Measurements from ENCODE around the gene TMC3.
"Not testable (repeated sequence)": the region's sequence is repeated elsewhere in the genome, so short reads cannot be mapped to it uniquely, and the experiment has no call there.

TMC3 gene

DNA sequence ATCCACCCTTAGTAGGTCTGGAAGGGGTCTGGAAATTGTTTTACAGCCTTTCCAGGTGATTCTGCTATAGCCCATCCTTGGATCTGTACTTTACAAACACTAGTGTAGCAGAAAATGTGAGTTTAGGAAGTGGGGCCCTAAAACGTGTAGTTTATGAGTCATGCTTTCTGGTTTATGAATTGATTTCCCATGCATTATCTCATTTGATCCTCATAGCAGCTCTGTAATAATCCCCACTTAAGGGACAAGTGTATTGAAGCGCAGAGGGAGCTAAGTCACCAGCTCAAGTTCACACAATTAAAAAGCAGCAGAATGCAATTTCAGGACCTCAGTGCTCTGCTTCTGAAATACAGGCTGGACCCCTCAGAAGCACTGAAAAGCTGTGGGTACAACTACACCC, 27.4 kb downstream of the TMC3 start:
- no peak for DNase-seq (ENCODE audit: low read depth in 2 of 2)

DNA sequence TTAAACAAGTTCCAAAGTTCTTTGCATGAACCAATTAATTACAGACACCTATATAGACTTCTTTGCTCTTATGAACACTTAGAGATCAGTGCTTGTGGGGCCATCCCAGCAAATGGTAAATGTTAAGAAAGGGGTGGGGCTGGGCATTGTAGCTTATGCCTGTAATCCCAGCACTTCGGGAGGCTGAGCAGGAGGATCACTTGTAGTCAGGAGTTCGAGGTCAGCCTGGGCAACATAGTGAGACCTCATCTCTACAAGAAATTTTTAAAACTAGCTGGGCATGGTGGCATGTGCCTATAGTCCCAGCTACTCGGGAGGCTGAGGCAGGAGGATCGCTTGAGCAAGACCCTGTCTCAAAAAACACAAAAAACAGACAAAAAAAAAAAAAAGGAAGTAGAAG, 30.6 kb downstream of the TMC3 start:
- no peak for DNase-seq (ENCODE audit: low read depth in 2 of 2)

DNA sequence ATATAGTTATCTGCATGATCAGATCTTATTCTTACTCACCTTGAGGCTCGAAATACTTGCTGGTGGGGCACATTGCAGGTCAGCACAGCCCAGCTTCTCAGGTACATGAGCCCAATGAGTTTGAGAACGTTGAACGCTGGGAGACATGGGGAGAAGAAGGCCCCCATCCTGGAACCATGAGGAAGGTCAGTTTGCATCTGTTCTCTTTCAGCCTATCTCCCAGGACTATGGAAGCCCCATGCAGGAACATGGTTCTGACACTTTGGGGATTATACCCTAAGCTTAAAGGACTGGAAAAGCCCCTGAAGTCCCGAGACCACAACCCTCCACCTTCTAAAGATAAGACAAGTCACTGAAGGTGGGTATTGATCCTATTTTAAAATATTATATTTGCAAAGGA, 32.7 kb downstream of the TMC3 start:
- no peak for DNase-seq (ENCODE audit: low read depth in 2 of 2)

DNA sequence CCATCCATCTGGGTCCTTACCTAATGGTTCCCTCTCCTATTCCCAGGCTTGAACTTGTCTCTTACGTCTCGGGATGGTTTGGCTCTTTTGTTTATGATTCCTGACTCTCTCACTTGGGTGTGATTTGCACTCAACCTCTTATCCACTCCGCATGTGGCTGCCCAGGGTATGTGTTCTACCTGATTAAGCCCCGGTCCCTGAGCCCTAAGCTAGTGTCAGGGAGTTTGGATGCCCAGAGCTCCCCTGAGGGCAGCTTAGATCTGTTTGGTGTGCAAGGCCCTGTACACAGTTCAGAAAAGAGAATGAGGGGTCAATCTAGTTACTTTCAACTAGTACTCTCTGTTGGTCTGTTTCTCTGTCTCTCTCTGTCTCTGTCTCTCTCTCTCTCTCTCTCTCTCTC, 34.2 kb downstream of the TMC3 start:
- no peak for DNase-seq (ENCODE audit: low read depth in 2 of 2)

DNA sequence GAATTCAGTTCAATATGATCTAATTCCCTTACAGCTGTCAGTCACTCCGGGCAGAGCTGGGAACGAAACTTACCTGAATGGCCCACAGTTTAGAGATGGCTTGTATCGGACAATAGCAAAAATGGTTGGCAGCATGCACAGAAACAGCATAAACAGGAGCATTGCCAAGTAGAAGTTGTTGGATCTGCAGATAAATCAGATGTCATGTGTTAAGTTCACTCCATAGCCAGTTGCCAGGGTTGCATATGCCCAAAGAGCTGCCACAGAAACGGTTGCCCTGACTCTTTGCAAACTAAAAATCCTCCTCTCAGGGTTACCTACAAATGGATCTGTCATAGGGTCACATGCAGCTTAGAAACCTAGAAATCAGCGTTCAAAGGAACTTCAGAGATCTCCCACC, 34.7 kb downstream of the TMC3 start:
- no peak for DNase-seq (ENCODE audit: low read depth in 2 of 2)

DNA sequence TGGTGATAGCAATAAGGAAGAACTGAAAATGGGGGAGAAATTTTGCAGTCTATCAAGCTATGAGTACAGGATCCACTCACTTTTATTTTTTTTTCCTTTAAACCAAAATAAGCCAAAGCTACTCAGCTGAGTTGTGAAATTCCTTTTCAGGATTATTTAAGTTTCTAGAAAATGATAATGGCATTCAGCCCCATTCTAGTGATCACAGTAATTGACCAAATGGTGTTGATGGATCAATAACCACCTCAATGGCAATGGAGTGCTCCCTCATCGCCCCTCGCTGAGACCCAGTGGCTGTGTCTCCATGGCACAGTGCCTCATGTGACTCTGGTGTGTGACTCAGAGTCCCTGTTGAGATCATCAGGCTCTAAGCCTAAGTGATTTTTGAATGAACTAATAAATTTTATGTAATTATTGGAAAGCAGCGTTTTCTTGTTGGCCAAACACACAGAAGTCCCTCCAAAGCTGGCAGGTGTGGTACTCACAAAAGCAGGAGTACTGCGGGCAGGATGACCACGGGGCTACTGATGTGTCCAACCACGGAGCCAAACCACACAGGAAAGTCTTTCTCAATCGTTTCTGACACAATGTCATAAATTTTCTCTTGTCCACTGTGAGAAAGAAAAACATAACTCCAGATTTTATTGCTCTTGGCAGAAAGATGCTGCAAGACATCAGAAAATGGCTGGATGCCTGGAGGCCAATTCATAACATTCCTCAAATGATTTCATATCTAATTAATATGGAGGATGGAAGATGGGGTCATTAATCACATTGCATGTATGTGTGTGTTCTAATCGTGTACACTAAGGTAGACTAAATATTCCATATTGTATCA, 35.6 kb downstream of the TMC3 start:
- DNase-seq (ENCODE audit: low read depth in 2 of 2): no peak

DNA sequence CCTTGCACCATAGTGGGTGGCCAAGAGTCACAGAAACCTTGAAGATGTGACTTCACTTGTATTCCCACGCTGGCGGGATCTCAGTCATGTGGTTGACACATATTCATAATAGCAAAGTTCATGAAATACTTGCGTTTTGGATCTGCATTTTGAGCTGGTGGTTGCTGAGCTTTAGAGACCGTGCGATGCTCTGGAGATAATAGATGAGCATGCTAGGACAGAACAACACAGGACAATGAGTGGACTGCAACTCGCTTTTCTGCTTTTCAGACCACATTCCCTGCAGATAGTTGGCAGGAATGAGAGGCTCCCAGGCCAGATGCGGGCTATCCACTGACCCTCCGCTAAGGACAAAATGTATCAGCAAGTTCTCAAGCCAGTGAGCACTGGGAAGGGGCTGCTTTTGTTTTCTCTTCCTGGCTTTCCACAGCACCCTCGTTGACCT, 36.3 kb downstream of the TMC3 start:
- no peak for DNase-seq (ENCODE audit: low read depth in 2 of 2)

DNA sequence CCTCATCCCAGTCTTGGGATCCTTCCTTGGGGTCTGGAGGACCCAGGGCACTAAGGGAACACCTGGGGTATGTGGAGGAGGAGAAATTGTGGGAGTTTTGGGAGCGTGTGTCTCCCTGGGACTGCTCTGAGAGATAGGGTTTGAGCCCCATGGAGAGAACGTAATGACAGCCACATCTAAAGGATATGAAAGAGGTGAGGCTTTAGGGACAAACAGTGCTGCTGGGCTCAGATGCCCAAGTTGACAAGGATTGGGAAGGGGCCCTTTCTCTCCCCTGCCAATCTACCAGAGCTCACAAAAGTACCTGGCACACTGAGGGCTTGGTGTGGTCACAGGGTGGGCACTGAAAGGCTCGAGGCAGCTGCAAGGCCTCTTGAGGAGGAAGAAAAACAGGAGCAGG, 36.8 kb downstream of the TMC3 start:
- no peak for DNase-seq (ENCODE audit: low read depth in 2 of 2)

DNA sequence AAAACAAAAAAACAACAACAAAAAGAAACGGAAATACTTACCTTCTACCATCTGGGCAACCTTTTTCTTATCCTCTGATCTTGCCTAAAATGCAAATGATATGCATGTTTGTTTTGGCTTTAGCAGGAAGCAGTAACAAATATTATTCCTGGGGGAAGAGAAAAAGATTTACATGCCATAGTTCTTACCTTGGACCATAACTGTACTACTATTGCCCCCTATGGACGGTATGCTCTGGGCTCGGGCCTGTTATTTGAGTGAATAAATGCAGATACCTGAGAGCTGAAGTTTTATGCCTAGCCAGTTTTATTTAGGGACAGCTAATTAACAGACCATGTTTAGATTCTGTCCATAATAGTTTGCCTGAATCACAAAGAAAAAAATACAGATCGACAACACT, 37.4 kb downstream of the TMC3 start:
- DNase-seq (ENCODE audit: low read depth in 2 of 2): peak in 1 of 2 experiments; percentile 20

DNA sequence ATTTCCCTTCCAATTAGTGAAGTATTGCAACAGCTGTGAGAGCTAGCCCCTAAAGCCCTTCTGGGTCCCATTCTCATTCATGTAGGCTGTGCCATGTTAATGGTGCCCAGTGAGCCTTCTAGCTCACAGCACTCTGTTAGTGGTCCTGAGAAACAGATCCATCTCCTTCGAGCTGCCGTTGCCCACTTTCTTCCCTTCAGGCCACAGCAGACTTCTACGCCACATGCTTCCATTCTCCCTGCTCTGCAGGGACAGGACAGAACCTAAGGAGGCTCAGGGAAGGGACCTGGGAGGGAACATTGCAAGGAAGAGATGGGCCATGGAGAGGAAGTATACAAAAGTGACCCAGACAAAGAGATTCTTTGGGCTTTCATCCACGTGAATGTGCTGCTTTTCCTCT, 38.4 kb downstream of the TMC3 start:
- DNase-seq (ENCODE audit: low read depth in 2 of 2): no peak

DNA sequence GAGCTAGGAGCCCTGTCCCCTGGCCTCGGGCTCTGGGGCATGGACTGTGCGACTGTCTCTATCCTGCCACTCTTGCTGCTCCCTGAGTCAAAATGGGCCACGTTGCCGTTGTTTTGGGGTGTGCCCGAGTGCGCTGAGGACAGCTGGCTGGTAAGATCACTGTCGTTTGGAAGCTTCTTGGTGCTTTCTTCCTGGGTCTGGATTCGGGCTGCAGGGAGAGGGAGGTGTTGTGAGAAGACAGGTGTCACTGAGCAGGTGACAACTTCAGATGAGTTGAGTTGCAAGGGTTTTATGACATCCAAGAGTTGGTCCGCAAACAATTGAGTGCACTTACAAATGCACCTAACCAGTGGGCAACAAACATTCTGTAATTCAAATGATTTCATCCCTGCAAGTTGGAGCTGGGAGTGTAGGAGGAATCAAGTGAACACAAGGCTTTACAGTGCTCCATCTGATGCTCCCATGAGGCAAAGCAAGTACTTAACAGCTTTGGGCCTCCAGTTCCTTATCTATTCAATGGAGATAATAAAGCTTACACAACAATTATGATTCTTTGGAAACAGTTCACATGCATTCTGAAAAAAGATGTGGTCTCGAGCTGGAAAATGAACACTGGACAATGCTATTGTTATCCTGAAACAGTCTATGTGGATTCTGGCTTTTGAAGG, 39.1 kb downstream of the TMC3 start:
- no peak for DNase-seq (ENCODE audit: low read depth in 2 of 2)

DNA sequence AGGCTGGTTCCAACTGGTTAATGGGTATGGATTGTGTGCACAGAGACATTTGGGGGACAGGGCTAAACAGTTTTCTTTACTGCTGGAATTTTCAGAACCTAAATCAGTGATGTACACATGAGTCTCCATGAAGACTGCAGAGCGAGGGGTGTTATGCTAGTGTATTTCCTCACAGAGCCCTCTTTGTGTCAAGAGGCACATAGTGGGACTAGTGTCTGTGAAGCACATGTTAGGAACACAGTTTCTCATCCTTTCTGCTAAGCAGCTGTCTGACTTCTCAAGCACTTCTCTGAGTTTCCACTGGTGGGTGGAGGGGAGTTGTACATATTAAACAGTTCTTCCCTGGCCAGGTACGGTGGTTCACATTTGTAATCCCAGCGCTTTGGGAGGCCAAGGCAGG, 40.6 kb downstream of the TMC3 start:
- no peak for DNase-seq (ENCODE audit: low read depth in 2 of 2)

DNA sequence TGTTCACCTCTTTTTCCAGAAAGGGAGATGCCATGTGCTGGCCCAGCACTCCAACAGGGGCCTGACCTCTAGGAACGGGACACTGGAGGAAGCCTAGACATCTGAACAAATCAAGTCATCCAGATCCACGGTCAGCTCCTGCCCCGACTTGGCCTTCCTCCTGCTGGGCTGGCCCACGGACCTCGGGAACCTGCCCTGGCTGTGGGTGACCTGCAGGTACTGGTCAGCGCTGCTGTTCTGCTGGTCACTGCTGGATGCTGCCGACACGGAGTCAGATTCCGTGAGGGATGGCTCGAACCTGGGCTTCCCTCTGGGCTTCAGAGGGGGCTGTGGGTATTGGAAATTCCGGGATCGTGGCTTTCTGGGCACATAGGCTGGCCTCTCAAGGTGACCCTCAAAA, 41.7 kb downstream of the TMC3 start:
- no peak for DNase-seq (ENCODE audit: low read depth in 2 of 2)

DNA sequence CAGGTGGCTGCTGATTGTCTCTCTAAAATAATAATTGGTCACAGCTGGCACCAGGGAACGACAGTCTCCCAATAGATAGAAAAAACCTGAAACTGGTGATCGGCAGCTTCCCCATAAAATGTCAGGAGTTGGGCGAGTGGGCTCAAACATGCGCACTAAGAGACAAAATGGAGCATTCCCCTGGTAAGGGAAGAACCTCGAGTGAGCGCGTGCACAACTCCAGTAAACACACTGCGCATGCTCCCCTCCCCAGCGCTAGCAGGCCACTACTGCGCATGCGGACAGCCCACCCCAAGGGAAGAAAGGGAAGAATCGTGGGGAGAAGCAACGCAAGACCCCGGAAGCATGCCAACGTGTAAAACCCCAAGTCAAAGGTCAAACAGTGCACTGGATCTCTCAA, 42.4 kb downstream of the TMC3 start:
- no peak for DNase-seq (ENCODE audit: low read depth in 2 of 2)

DNA sequence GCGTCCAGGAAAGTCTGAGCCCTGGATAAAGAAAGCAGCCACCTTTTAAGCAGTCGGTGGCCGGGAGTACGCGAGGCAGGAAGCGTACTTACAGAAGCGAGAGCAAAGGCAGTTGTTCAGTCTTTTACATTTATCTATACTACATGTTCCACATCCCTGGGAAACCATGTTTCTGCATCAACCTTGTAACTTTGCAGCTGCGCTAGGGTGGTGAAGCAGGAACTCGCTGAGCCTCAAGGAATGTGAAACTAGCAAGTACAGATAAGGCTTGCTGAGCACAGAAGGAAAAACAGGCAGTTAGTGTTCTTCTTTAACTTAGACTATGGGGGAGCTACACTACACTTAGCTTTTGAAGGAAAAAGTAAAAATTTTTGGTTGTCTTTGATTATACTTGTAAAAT, 42.9 kb downstream of the TMC3 start:
- not testable (repeated sequence) for DNase-seq (ENCODE audit: low read depth in 2 of 2)

DNA sequence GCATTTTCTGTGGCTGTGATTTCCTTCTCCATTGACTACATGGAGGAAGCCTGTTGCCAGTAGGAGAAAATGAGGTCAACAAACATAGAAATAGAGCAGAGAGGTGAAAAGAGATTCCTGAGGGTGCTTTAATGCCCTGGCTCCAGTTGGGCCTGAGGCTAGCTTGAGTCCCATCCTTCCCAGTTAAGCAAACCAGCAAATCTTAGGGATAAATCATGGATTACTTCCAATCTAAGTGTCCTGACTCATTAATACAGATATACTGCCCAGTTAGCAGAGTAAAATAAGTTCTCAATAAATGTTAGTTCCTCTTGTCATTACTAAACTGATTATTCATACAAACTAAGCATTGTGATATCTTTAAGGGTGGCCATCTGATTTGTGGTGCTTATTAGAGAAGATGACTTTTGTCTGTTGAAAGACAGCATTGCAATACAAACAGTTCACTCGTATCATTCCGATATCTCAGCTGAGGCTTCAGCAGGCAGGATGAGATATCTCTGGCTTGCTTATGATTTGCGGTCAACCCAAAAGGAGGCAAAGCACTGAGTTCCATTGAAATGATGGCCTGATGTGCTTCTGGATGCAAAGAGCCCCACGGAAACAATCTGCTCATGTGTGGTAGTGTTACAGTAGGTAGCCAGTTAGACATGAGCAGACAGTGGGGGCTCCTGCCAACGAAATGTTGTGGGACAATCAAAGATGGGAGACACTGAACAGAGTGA, 43.5 kb downstream of the TMC3 start:
- DNase-seq (ENCODE audit: low read depth in 2 of 2): no peak

DNA sequence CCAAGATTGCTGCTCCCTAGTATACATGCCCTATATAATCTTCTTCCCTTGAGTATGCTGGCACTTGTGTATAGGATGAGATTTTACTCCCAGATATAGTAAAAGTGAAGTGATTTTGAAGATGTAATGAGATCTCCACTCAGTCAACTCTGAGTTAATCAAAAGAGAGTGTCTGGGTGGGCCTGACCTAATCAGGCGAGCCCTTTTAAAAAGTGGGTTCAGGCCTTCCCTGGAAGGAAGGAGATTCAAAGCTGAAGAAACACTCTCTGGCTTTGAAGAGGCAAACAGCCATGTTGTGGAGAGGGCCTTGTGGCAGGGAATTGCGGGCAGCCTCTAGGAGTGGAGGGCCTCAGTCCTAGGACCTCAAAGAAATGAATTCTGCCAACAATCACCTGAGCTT, 44.6 kb downstream of the TMC3 start:
- no peak for DNase-seq (ENCODE audit: low read depth in 2 of 2)

DNA sequence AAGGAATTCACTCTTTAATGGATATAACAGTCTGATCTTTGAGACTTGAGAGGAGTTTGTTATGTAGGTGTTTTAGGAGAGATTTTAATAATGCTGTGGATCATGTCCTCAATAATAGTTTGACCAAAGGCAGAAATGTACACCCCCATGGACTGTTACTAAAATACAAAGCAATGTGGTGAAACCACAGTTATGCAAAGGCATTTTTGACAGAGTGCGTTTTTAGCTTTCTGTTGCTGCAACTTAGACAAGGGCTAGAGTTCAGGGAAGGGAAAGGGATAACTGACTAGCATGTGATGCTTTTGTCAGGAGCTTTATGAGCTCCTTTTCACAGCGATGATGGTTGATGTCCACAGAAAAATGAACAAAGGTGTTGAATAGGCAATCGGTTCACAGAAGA, 46.5 kb downstream of the TMC3 start:
- no peak for DNase-seq (ENCODE audit: low read depth in 2 of 2)

DNA sequence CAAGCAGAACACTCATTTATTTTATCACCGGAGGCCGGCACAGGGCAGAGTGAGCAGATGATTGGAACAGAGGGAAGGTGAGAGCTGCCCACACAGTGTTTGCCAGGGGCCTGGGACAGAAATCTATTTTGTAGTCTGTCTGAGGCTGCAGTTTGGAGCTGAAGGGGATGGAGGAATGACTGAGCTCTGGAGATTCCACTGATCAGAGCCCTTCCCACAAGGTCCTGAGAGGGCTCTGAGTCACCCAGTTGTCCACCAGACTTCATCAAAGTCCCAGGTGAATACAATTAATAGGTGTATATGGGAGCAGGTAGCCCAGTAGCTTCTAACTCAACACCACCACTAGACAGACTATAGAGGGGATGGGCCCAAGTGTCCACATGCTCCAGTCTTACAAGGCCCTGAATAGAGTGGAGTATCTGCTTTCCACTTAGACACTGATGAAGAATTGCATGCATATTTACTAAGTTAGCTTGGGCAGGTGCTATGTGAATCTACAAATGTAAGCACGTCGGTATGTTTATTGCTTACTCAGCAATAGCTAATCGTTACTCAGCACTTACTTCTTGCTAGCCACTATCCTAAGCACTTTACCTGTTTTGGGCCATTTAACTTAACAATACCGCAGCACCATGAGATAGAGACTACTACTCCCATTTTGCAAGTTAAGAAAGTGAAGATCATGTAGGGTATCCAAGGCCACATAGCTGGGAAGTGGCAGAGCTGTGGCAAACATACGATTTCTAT, 47.4 kb downstream of the TMC3 start:
- no peak for DNase-seq (ENCODE audit: low read depth in 2 of 2)

DNA sequence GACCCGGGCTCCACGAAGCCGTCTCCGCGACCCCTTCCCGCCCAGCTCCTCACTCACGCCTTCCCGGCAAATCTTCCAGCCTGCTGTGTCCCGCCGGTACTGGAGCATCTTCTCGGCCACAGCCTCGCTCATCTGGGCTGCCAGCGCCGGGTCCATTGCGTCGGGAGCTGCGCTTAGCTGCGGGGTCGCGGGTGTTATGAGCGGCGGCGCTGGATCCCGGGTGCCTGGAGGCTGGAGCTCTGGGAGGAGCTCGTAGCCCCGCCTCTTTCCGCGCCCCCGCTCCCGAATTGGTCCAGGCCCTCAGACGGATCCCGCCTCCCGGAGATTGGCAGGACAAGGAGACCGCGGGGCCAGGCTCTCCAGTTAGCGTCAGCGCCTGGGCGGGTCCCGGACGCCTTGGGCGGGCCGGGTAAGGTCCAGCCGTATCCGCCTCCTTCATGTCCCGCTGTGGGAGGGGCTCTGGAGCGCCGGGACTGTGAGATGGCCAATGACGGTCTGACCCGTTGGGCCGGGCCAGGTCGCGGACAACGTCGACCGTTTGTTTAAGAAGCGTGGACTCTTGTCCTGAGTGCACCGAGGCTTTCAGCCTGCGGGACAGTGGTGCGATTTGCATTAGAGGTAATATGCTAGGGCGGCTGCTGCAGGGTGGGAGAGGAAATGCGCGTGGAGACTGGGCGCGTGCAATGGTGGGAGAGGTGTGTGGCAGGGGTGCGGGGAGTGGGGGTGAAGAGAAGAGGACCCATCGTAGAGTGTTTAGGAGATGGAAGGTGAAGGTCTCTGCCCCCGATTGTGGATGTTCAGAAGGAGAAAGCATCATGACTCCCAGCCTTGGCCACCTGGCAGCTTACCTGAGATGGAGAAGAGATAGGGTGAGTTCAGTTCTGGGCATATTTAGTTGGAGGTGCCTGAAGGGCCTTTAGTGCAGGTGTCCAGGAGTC, 49.8 kb downstream of the TMC3 start, which contains the start of gene STARD5:
TSS of gene STARD5 (minus strand) at position 198 of the 938 bp plus-strand sequence. CDS start at position 156, 42 bp downstream.
- peak; percentile 95 to 99 for DNase-seq (ENCODE audit: low read depth in 2 of 2)

DNA sequence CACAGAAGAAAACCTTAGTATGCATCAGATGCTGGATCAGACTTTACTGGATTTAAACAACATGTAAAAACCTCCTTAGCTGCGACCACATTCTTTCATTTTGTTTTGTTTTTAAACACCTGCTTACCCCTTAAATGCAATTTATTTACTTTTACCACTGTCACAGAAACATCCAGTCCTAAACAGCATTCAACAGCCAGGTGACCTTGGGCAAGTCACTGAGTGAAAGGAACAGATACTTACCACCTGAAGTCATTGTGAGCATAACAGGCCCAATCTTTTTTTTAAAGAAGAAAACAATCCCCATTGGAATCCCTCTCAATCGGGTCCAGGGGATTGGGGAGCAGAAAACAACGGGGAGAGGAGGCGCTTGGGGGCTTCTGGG, 50.5 kb downstream of the TMC3 start:
- no peak for DNase-seq (ENCODE audit: low read depth in 2 of 2)
